ENCODE measurements around the gene PIAS1. TPM values are rescaled to one million over a fixed set of nuclear protein-coding genes. Genes with fewer than 3 reads are reported as not detected.

The PIAS1 gene
- total RNA-seq, 1 experiment from 2014 or later: 3.6 TPM

DNA sequence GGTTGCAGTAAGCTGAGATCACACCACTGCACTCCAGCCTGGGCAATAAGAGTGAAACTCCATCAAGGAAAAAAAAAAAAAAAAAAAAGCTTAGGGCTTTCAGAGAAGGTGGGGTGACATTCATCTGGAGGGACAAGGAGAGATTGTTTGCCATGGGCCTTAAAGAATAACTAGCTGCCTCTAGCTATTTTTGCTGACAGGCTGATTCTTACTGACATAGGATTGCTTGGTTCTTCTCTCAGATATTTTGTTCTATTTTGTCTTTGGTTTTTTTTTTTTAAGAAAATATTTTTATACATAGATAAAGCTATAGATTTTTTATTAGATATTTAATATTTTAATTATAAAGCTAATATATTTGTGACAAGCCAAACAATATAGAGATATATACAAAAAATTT is 24.2 kb upstream of the PIAS1 start:
- no peak for DNase-seq (ENCODE audit: low read depth)
- in situ Hi-C loops (cut with HindIII; ENCODE audit: low pct_unique_long_range_greater_than_20kb, low sequenced_read_pairs): no loop called here

DNA sequence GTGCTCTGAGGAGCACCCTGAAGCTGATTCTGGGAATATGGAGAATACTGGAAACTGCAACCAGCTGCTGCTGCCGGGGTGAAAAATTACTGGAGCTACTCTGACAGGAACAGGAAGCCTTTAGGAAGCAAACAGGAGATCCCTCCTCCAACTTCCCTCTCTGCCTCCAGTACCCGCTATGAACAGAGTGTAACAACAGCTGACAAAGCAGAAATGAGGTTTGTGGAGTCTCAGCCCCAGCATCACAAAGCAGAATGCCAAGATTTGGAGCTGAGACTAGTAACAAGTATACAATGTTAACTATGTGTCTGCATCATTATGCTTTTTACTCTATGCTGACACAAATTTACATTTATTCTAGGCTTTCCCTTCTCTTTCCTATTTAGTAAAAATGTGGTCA is 22.7 kb upstream of the PIAS1 start:
- DNase-seq (ENCODE audit: low read depth): no peak
- in situ Hi-C loops (cut with HindIII; ENCODE audit: low pct_unique_long_range_greater_than_20kb, low sequenced_read_pairs): no loop called here

DNA sequence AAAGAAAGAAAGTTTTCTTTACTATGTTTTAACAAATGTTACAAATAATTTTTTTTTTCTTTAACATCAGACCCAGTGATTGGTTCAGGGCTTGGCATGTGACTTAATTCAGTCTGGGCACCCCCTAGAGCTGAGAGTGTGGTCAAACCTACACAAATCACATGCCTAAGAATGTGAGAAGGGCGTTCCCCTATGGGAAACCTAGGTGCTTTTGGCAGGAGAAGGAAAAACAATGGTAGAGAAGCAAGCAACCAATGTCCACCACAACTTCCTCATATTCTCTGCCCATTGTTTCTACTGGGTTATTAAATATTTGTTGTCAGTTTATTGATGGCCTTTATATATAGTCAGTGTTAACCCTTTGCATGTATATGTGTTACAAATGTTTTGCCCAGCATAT is 21.4 kb upstream of the PIAS1 start:
- in situ Hi-C loops (cut with HindIII; ENCODE audit: low pct_unique_long_range_greater_than_20kb, low sequenced_read_pairs): no loop called here
- DNase-seq (ENCODE audit: low read depth): no peak

DNA sequence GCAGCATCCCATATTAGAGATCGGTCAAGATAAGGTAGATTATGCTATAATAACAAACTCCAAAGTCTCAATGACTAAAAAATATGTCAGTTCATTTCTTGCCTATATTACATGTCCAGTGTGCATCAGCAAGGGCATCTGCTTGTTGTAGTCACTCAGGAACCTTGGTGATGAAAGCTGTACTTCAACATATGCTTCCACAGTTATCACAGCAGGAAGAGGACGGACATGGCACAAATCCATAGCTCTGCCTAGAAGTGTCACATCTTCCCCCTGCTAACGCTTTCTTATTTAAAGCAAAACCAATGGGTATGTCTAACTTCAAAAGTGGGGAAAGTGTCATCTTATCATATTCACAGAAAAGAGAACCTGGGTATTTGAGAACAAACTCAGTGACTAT is 20.0 kb upstream of the PIAS1 start:
- no peak for DNase-seq (ENCODE audit: low read depth)
- in situ Hi-C loops (cut with HindIII; ENCODE audit: low pct_unique_long_range_greater_than_20kb, low sequenced_read_pairs): no loop called here

GRCh38 chr15:68034719-68035293 is 19.3 kb upstream of the PIAS1 start:
- in situ Hi-C loops (cut with HindIII; ENCODE audit: low pct_unique_long_range_greater_than_20kb, low sequenced_read_pairs): no loop called here
- no peak for DNase-seq (ENCODE audit: low read depth)

- in situ Hi-C loops (cut with HindIII; ENCODE audit: low pct_unique_long_range_greater_than_20kb, low sequenced_read_pairs): no loop called here
- DNase-seq (ENCODE audit: low read depth): no peak
Measured at GRCh38 chr15:68038246-68038645, 15.9 kb upstream of the PIAS1 start.

GRCh38 chr15:68040144-68040543 is 14.0 kb upstream of the PIAS1 start:
- no peak for DNase-seq (ENCODE audit: low read depth)
- in situ Hi-C loops (cut with HindIII; ENCODE audit: low pct_unique_long_range_greater_than_20kb, low sequenced_read_pairs): no loop called here

GRCh38 chr15:68042156-68042854 is 11.8 kb upstream of the PIAS1 start:
- in situ Hi-C loops (cut with HindIII; ENCODE audit: low pct_unique_long_range_greater_than_20kb, low sequenced_read_pairs): no loop called here
- DNase-seq (ENCODE audit: low read depth): no peak

DNA sequence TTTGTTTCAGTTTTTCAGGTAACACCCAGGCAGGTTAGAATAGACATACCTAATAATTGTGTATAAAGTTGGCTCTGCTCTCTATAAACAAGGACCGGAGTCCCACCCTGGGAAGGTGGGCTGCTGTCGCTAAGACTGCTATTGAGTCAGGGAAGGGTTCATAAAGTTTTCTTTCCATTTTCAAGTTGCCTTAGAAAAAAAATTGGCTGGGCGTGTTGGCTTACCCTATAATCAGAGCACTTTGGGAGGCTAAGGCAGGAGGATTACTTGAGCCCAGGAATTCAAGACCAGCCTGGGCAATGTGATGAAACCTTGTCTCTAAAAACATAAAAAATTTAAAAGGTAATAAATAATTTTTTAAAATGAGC is 11.3 kb upstream of the PIAS1 start:
- in situ Hi-C loops (cut with HindIII; ENCODE audit: low pct_unique_long_range_greater_than_20kb, low sequenced_read_pairs): no loop called here
- no peak for DNase-seq (ENCODE audit: low read depth)

- no peak for DNase-seq (ENCODE audit: low read depth)
- in situ Hi-C loops (cut with HindIII; ENCODE audit: low pct_unique_long_range_greater_than_20kb, low sequenced_read_pairs): no loop called here
Measured at GRCh38 chr15:68045289-68046265, 8.5 kb upstream of the PIAS1 start.

DNA sequence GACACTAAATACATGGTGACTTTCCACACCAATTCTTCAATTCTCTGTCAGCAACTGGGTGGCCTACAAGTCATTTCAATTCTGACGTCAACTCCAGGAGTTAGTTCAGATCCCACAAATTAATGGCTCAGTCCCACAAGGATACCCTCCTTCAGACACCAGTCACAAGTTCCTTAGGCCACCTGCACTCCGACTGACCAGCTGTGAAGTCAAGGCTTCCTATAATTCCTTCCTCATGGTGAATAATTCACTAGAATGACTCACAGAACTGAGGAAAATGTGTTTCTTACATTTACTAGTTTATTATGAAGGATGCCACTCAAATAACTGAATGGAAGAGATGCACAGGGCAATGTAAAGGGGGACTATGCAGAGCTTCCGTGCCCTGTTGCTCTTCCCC is 6.3 kb upstream of the PIAS1 start:
- peak; percentile 35 for DNase-seq (ENCODE audit: low read depth)
- in situ Hi-C loops (cut with HindIII; ENCODE audit: low pct_unique_long_range_greater_than_20kb, low sequenced_read_pairs): no loop called here

- peak; percentile 26 for DNase-seq (ENCODE audit: low read depth)
Measured at GRCh38 chr15:68051109-68051508, 3.0 kb upstream of the PIAS1 start.

DNA sequence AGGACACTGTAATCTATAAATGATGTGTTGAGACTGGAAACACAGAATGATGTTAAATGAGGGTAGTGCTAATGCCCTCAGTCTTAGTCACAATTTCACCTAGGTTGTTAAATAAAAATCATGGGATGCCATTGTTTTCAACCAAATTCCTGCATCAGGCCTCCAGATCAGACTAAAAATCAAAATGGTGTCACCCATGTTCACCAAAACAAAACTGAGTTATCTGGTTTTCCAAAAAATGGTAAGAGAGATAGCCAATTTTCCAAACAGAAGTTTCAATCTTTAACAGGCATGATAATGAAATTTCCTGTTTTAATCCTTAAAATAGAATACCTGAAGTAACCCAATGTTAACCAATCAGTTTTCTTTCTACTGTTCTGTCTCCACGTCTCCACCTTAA is 2.2 kb upstream of the PIAS1 start:
- no peak for DNase-seq (ENCODE audit: low read depth)
- in situ Hi-C loops (cut with HindIII; ENCODE audit: low pct_unique_long_range_greater_than_20kb, low sequenced_read_pairs): no loop called here

More at GRCh38 chr15:68051109-68051508, 3.0 kb upstream of the PIAS1 start:
- in situ Hi-C loops (cut with HindIII; ENCODE audit: low pct_unique_long_range_greater_than_20kb, low sequenced_read_pairs): no loop called here

GRCh38 chr15:68052431-68052830 is 1.7 kb upstream of the PIAS1 start:
- in situ Hi-C loops (cut with HindIII; ENCODE audit: low pct_unique_long_range_greater_than_20kb, low sequenced_read_pairs): no loop called here

GRCh38 chr15:68053001-68053400 is 1.1 kb upstream of the PIAS1 start:
- DNase-seq (ENCODE audit: low read depth): no peak
- in situ Hi-C loops (cut with HindIII; ENCODE audit: low pct_unique_long_range_greater_than_20kb, low sequenced_read_pairs): no loop called here

More at GRCh38 chr15:68052431-68052830, 1.7 kb upstream of the PIAS1 start:
- DNase-seq (ENCODE audit: low read depth): no peak

GRCh38 chr15:68054628-68055223 is 611 bp downstream of the PIAS1 start:
- no peak for DNase-seq (ENCODE audit: low read depth)
- in situ Hi-C loops (cut with HindIII; ENCODE audit: low pct_unique_long_range_greater_than_20kb, low sequenced_read_pairs): no loop called here

GRCh38 chr15:68055224-68055705 is 1.1 kb downstream of the PIAS1 start:
- DNase-seq (ENCODE audit: low read depth): peak; percentile 49
- in situ Hi-C loops (cut with HindIII; ENCODE audit: low pct_unique_long_range_greater_than_20kb, low sequenced_read_pairs): no loop called here

- no peak for DNase-seq (ENCODE audit: low read depth)
- in situ Hi-C loops (cut with HindIII; ENCODE audit: low pct_unique_long_range_greater_than_20kb, low sequenced_read_pairs): no loop called here
Measured at GRCh38 chr15:68056097-68056865, 2.2 kb downstream of the PIAS1 start.
